ENCODE data around the gene ZNF701.
"Not testable (repeated sequence)": the region's sequence is repeated elsewhere in the genome, so short reads cannot be mapped to it uniquely, and the experiment has no call there.

ZNF701 gene

GRCh38 chr19:52622261-52622660 lies 52.2 kb downstream of the ZNF701 start:
- H3K4me3 ChIP-seq (ENCODE audit: low read depth, low read length) = no peak overlapping the region
- DNase-seq (ENCODE audit: low read depth) = no peak

GRCh38 chr19:52626915-52627314 lies 56.8 kb downstream of the ZNF701 start:
- no peak overlapping the region for H3K4me3 ChIP-seq (ENCODE audit: low read depth, low read length)
- no peak for DNase-seq (ENCODE audit: low read depth)

DNA sequence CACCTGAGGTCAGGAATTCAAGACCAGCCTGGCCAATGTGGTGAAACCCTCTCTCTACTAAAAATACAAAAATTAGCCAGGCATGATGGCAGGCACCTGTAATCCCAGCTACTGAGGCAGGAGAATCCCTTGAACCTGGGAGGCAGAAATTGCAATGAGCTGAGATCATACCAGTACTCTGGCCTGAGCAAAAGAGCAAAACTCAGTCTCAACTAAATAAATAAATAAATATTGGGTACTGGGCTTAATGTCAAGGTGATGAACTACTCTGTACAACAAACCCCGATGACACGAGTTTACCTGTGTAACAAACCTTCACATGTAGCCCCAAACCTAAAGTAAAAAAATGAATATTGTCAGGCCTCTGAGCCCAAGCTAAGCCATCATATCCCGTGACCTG lies 57.4 kb downstream of the ZNF701 start:
- H3K4me3 ChIP-seq (ENCODE audit: low read depth, low read length); DNase-seq (ENCODE audit: low read depth): not testable (repeated sequence)

GRCh38 chr19:52635786-52636570 lies 65.9 kb downstream of the ZNF701 start:
- DNase-seq (ENCODE audit: low read depth) = no peak

More at GRCh38 chr19:52635786-52636570, 65.9 kb downstream of the ZNF701 start:
- no peak overlapping the region for H3K4me3 ChIP-seq (ENCODE audit: low read depth, low read length)

Measured in skeletal muscle cell (primary cell).